Nucleus accumbens (tissue), 56 donors: ENCODE results near the gene TBX10.
"Not testable (repeated sequence)": the region's sequence is repeated elsewhere in the genome, so short reads cannot be mapped to it uniquely, and the experiment has no call there.

Experiments used
- DNase-seq, 56 donors: peaks; one replicate each; lab custom pipeline; 2025; lab: John Stamatoyannopoulos, UW

TBX10 gene

GRCh38 chr11:67605231-67606011, 34.1 kb downstream of the TBX10 start:
- peak in 3 of 56 donors; percentile 7 to 25 (median 19) for DNase-seq

GRCh38 chr11:67604815-67605214, 34.7 kb downstream of the TBX10 start:
- DNase-seq, result no peak

GRCh38 chr11:67604119-67604518, 35.4 kb downstream of the TBX10 start:
- not testable (repeated sequence) for DNase-seq

- no peak for DNase-seq
Measured at GRCh38 chr11:67601098-67601497, 38.5 kb downstream of the TBX10 start.

- DNase-seq, result no peak
Measured at GRCh38 chr11:67600324-67601029, 39.1 kb downstream of the TBX10 start.

- DNase-seq, result no peak
Measured at GRCh38 chr11:67599149-67599548, 40.4 kb downstream of the TBX10 start.

GRCh38 chr11:67597963-67598362, 41.6 kb downstream of the TBX10 start:
- not testable (repeated sequence) for DNase-seq

GRCh38 chr11:67597458-67597857, 42.1 kb downstream of the TBX10 start:
- DNase-seq, result not testable (repeated sequence)

- DNase-seq, result no peak
Measured at GRCh38 chr11:67596753-67597300, 42.7 kb downstream of the TBX10 start.

GRCh38 chr11:67594480-67594879, 45.1 kb downstream of the TBX10 start:
- no peak for DNase-seq

- no peak for DNase-seq
Measured at GRCh38 chr11:67593565-67593905, 46.0 kb downstream of the TBX10 start.

GRCh38 chr11:67592880-67593564, 46.5 kb downstream of the TBX10 start:
- DNase-seq, result no peak

- not testable (repeated sequence) for DNase-seq
Measured at GRCh38 chr11:67588899-67589415, 50.6 kb downstream of the TBX10 start.

- no peak for DNase-seq
Measured at GRCh38 chr11:67588136-67588503, 51.4 kb downstream of the TBX10 start.

- DNase-seq, result no peak
Measured at GRCh38 chr11:67586568-67587250, 52.9 kb downstream of the TBX10 start.

GRCh38 chr11:67585911-67586310, 53.7 kb downstream of the TBX10 start:
- DNase-seq, result no peak

GRCh38 chr11:67584881-67585873, 54.4 kb downstream of the TBX10 start:
- peak in 1 of 56 donors; percentile 23 for DNase-seq

- DNase-seq, result peak in 40 of 56 donors; percentile 15 to 72 (median 48)
Measured at GRCh38 chr11:67584205-67584880, 55.2 kb downstream of the TBX10 start.
